H1 (cell line): ENCODE measurements around the gene SIPA1L3. TPM values are rescaled to one million over a fixed set of nuclear protein-coding genes. Genes with fewer than 3 reads are reported as not detected.

ENCODE experiments used
- HDAC2 ChIP-seq, 2 experiments: fragments of 300-600 bp in 1 of 2; sonication (generic) in 1 of 2; IDR thresholded peaks; 2 replicates each; pipeline ENCODE4 v1.6.1; 2011 to 2012; ENCODE audit warnings: low read depth in 2 of 2, low read length in 2 of 2, mild to moderate bottlenecking in 2 of 2, moderate library complexity in 2 of 2, borderline replicate concordance in 1 of 2, inconsistent platforms in 1 of 2
- polyA plus RNA-seq, 7 experiments: library from polyadenylated mRNA; depleted of rRNA in 3 of 7; stranded (reverse) in 5 of 7; unstranded in 2 of 7; fragments of >200 nt in 5 of 7; fragments of 200-250 nt in 2 of 7; gene quantifications; 1 replicate in 5 of 7; 2 replicates in 1 of 7; 4 replicates in 1 of 7; pipeline versions ENCODE4 v1.2.1 to v1.2.3, GENCODE V29; 2011 to 2013; ENCODE audit warnings: missing spikeins in 2 of 7, mixed read lengths in 2 of 7
- total RNA-seq: library from RNA; stranded (reverse); fragmentation: NEBNext Ultra II Directional; extraction: Animal tissue kit (Norgen Biotek cat#: 25700); gene quantifications from 2 replicates; pipeline ENCODE4 v1.2.1, GENCODE V29; 2021

Gene SIPA1L3
- total and polyA plus RNA-seq, 2 of the 8 experiments (the other 6 are each of a cell fraction or from before 2014, with no cell fraction given): 15.0 to 54.9 TPM

GRCh38 chr19:38084196-38084595, 177.2 kb downstream of the SIPA1L3 start (continued):
- no peak for TF ChIP-seq HDAC2 (IDR thresholded peaks at IDR 0.05; ENCODE audit: borderline replicate concordance in 1 of 2, low read depth in 2 of 2, low read length in 2 of 2)
